Smooth muscle cell (in vitro differentiated cells): ENCODE data around the gene NODAL. TPM values are rescaled to one million over a fixed set of nuclear protein-coding genes. Genes with fewer than 3 reads are reported as not detected.

Experiments used
- DNase-seq: peaks from one replicate; lab custom pipeline; 2025; ENCODE audit not compliant: unreplicated experiment; lab: John Stamatoyannopoulos, UW
- H2AFZ ChIP-seq: fragments of 200-600 bp; sonication (generic); 2 replicates; pipeline ENCODE4 v1.6.0; 2016; ENCODE audit warnings: antibody characterized with exemption, low read depth, mild to moderate bottlenecking
- H3F3A ChIP-seq: fragments of 200-600 bp; sonication (generic); 2 replicates; pipeline ENCODE4 v1.6.0; 2017; ENCODE audit warnings: antibody characterized with exemption, low read depth
- H3K27ac ChIP-seq: fragments of 200-600 bp; sonication (generic); 2 replicates; pipeline ENCODE4 v1.5.1; 2016; ENCODE audit warnings: low read depth, mild to moderate bottlenecking
- H3K27me3 ChIP-seq: fragments of 200-600 bp; sonication (generic); 2 replicates; pipeline ENCODE4 v1.6.1; 2016; ENCODE audit warnings: low read depth, mild to moderate bottlenecking
- H3K36me3 ChIP-seq: fragments of 200-600 bp; sonication (generic); 2 replicates; pipeline ENCODE4 v1.5.1; 2016; ENCODE audit warnings: low read depth
- H3K4me1 ChIP-seq: fragments of 200-600 bp; sonication (generic); 2 replicates; pipeline ENCODE4 v1.5.1; 2016; ENCODE audit warnings: low read depth
- H3K4me2 ChIP-seq: fragments of 200-600 bp; sonication (generic); 2 replicates; pipeline ENCODE4 v1.6.0; 2016; ENCODE audit warnings: mild to moderate bottlenecking
- H3K4me3 ChIP-seq: fragments of 200-600 bp; sonication (generic); 2 replicates; pipeline ENCODE4 v1.5.1; 2016; ENCODE audit warnings: mild to moderate bottlenecking
- H3K79me2 ChIP-seq: fragments of 200-600 bp; sonication (generic); 2 replicates; pipeline ENCODE4 v1.6.0; 2016; ENCODE audit warnings: low read depth, mild to moderate bottlenecking
- H3K9ac ChIP-seq: fragments of 200-600 bp; sonication (generic); 2 replicates; pipeline ENCODE4 v1.6.0; 2016; ENCODE audit warnings: low read depth
- H3K9me3 ChIP-seq: fragments of 200-600 bp; sonication (generic); replicated peaks from 2 replicates; pipeline ENCODE4 v1.5.1; 2016; ENCODE audit warnings: low read depth
- H4K20me1 ChIP-seq: fragments of 200-600 bp; sonication (generic); 2 replicates; pipeline ENCODE4 v1.6.0; 2016; ENCODE audit warnings: low read depth
- WGBS: methylation state at CpG from one replicate; pipeline ENCODE4 v1.1.7; 2016; ENCODE audit warnings: low lambda C conversion rate; 5-methylcytosine and 5-hydroxymethylcytosine counted together
- polyA plus RNA-seq: library from polyadenylated mRNA; unstranded; fragments of >200 nt; fragmentation: Nextera tagmentation; extraction: Ambion mirVana; gene quantifications from 2 replicates; pipeline ENCODE4 v1.2.1, GENCODE V29; 2016
- total RNA-seq: library from RNA; depleted of rRNA; stranded (reverse); fragments of >200 nt; gene quantifications from 2 replicates; pipeline ENCODE4 v1.2.3, GENCODE V29; 2014
- TF ChIP-seq, protein P1 (sequence below): fragments of 200-600 bp; sonication (generic); IDR thresholded peaks from 2 replicates; pipeline ENCODE4 v1.5.1; 2017; ENCODE audit warnings: borderline replicate concordance, mild to moderate bottlenecking, antibody characterized with exemption; ENCODE audit not compliant: insufficient read depth, poor library complexity, severe bottlenecking

The NODAL gene
- total and polyA plus RNA-seq, 2 experiments from 2014 or later, result 0.81 TPM; not detected in 1

- no peak for DNase-seq
- H3K79me2 ChIP-seq, result no peaks in the 10 kb centered on the region
- 85% methylated on average over 1 of the region's 1 CpG for WGBS
- no peak overlapping the region for H3K4me2 ChIP-seq
- H3K4me1 ChIP-seq, result no peaks in the 10 kb centered on the region
- no peaks in the 10 kb centered on the region for H3F3A ChIP-seq
- no peaks in the 10 kb centered on the region for H4K20me1 ChIP-seq
- no peak overlapping the region for H3K4me3 ChIP-seq
- no peaks in the 10 kb centered on the region for H3K27me3 ChIP-seq
- H2AFZ ChIP-seq, result no peak overlapping the region
- no peak overlapping the region for H3K9ac ChIP-seq
- H3K27ac ChIP-seq, result no peak overlapping the region
- TF ChIP-seq, protein P1, sequence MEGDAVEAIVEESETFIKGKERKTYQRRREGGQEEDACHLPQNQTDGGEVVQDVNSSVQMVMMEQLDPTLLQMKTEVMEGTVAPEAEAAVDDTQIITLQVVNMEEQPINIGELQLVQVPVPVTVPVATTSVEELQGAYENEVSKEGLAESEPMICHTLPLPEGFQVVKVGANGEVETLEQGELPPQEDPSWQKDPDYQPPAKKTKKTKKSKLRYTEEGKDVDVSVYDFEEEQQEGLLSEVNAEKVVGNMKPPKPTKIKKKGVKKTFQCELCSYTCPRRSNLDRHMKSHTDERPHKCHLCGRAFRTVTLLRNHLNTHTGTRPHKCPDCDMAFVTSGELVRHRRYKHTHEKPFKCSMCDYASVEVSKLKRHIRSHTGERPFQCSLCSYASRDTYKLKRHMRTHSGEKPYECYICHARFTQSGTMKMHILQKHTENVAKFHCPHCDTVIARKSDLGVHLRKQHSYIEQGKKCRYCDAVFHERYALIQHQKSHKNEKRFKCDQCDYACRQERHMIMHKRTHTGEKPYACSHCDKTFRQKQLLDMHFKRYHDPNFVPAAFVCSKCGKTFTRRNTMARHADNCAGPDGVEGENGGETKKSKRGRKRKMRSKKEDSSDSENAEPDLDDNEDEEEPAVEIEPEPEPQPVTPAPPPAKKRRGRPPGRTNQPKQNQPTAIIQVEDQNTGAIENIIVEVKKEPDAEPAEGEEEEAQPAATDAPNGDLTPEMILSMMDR, result no peak
- H3K36me3 ChIP-seq, result no peaks in the 10 kb centered on the region
- no peaks in the 10 kb centered on the region for H3K9me3 ChIP-seq
These were observed 45.3 kb downstream of the NODAL start for GRCh38 chr10:70396140-70396539.

GRCh38 chr10:70391654-70392053 is 49.8 kb downstream of the NODAL start:
- Histone ChIP-seq H3K27ac (no peak overlapping the region), H2AFZ (no peak overlapping the region), H3K4me1 (no peaks in the 10 kb centered on the region), H3K4me2 (no peak overlapping the region), H3F3A (no peaks in the 10 kb centered on the region), H4K20me1 (no peaks in the 10 kb centered on the region), H3K79me2 (no peaks in the 10 kb centered on the region), H3K9ac (no peak overlapping the region), H3K9me3 (no peaks in the 10 kb centered on the region), H3K27me3 (no peaks in the 10 kb centered on the region), H3K4me3 (no peak overlapping the region), H3K36me3 (no peaks in the 10 kb centered on the region)
- DNase-seq, result no peak
- TF ChIP-seq, protein P1, result no peak
- 70% methylated on average over 4 of the region's 4 CpGs for WGBS

Other genes starting within 250 kb of the NODAL start
- gene PPA1, start 208.3 kb downstream of the NODAL start, total RNA-seq, result 55.6 and 58.4 TPM in 2 replicates
- gene PPA1, start 208.3 kb downstream of the NODAL start, polyA plus RNA-seq, result 38.1 and 46.9 TPM in 2 replicates
- gene NPFFR1, start 157.7 kb downstream of the NODAL start, total RNA-seq, result under 0.01 TPM in 1 of 2 replicates, not detected in the other
- gene NPFFR1, start 157.7 kb downstream of the NODAL start, polyA plus RNA-seq, result not detected in 2 replicates
- gene LRRC20, start 59.1 kb downstream of the NODAL start, total RNA-seq, result 2.7 and 14.3 TPM in 2 replicates
- gene LRRC20, start 59.1 kb downstream of the NODAL start, polyA plus RNA-seq, result 4.7 and 6.7 TPM in 2 replicates
- gene EIF4EBP2, start 37.5 kb downstream of the NODAL start, total RNA-seq, result 43.9 and 51.4 TPM in 2 replicates
- gene EIF4EBP2, start 37.5 kb downstream of the NODAL start, polyA plus RNA-seq, result 23.5 and 35.9 TPM in 2 replicates
- 1.4 and 1.5 TPM in 2 replicates for gene PALD1, start 37.1 kb upstream of the NODAL start, total RNA-seq
- 0.73 and 2.2 TPM in 2 replicates for gene PALD1, start 37.1 kb upstream of the NODAL start, polyA plus RNA-seq
- gene PRF1, start 161.1 kb upstream of the NODAL start, total RNA-seq, result not detected in 2 replicates
- gene PRF1, start 161.1 kb upstream of the NODAL start, polyA plus RNA-seq, result not detected in 2 replicates
- 5.5 and 6.3 TPM in 2 replicates for gene ADAMTS14, start 230.8 kb upstream of the NODAL start, total RNA-seq
- gene ADAMTS14, start 230.8 kb upstream of the NODAL start, polyA plus RNA-seq, result 10.1 and 12.0 TPM in 2 replicates